Activated T-helper 17 cell treated with anti-CD3 and anti-CD28 coated beads, Interleukin-2, amount 50 U/mL, for 72 hours (primary cell): ENCODE results near the gene COPS2. TPM values are rescaled to one million over a fixed set of nuclear protein-coding genes. Genes with fewer than 3 reads are reported as not detected.

ENCODE experiments used
- ATAC-seq: fragments of 150-1000 bp; cut with Tn5 transposase; replicated peaks from 2 replicates; pipeline ENCODE4 v1.10.0; 2021; ENCODE audit warnings: mild to moderate bottlenecking, moderate library complexity
- H3K27ac Mint-ChIP-seq: one replicate; pipeline ENCODE4 v1.8.0; 2022; ENCODE audit warnings: mixed read lengths
- H3K27me3 Mint-ChIP-seq: one replicate; pipeline ENCODE4 v1.8.0; 2022; ENCODE audit warnings: mixed read lengths
- H3K36me3 Mint-ChIP-seq: one replicate; pipeline ENCODE4 v1.8.0; 2022; ENCODE audit warnings: low read depth, mild to moderate bottlenecking, mixed read lengths
- H3K4me1 Mint-ChIP-seq: one replicate; pipeline ENCODE4 v1.8.0; 2022; ENCODE audit warnings: mixed read lengths
- H3K4me3 Mint-ChIP-seq: one replicate; pipeline ENCODE4 v1.8.0; 2022; ENCODE audit warnings: mild to moderate bottlenecking, mixed read lengths
- H3K9me3 Mint-ChIP-seq: one replicate; pipeline ENCODE4 v1.8.0; 2022; ENCODE audit warnings: mixed read lengths
- total RNA-seq, 2 donors: library from RNA; stranded (reverse); gene quantifications; one replicate each; pipeline ENCODE4 v1.2.3, GENCODE V29; 2022

Gene COPS2
- total RNA-seq, 2 donors from 2014 or later, result 66.1 to 86.2 TPM

- H3K4me1 Mint-ChIP-seq, result peaks cover 17% of the 10 kb centered on the region
- no peaks in the 10 kb centered on the region for H3K27me3 Mint-ChIP-seq
- no peak overlapping the region for H3K4me3 Mint-ChIP-seq
- ATAC-seq, result peak; percentile 48
- no peak overlapping the region for H3K27ac Mint-ChIP-seq
- no peaks in the 10 kb centered on the region for H3K9me3 Mint-ChIP-seq
- H3K36me3 Mint-ChIP-seq, result peaks cover 65% of the 10 kb centered on the region
Observed at GRCh38 chr15:49145651-49146609, 9.5 kb downstream of the COPS2 start.

- no peaks in the 10 kb centered on the region for H3K9me3 Mint-ChIP-seq
- peak overlapping the region; percentile 47 for H3K27ac Mint-ChIP-seq
- H3K36me3 Mint-ChIP-seq, result peaks cover 96% of the 10 kb centered on the region
- no peak overlapping the region for H3K4me3 Mint-ChIP-seq
- H3K4me1 Mint-ChIP-seq, result peaks cover 4% of the 10 kb centered on the region
- ATAC-seq, result peak; percentile 47
- H3K27me3 Mint-ChIP-seq, result no peaks in the 10 kb centered on the region
Observed at GRCh38 chr15:49137861-49138260, 17.5 kb downstream of the COPS2 start.

GRCh38 chr15:49135911-49136310, 19.5 kb downstream of the COPS2 start:
- peaks cover 4% of the 10 kb centered on the region for H3K4me1 Mint-ChIP-seq
- H3K27me3 Mint-ChIP-seq, result no peaks in the 10 kb centered on the region
- H3K9me3 Mint-ChIP-seq, result no peaks in the 10 kb centered on the region
- H3K36me3 Mint-ChIP-seq, result peaks cover 92% of the 10 kb centered on the region
- H3K27ac Mint-ChIP-seq, result peak overlapping the region; percentile 31
- peak; percentile 32 for ATAC-seq
- no peak overlapping the region for H3K4me3 Mint-ChIP-seq

- Mint-ChIP-seq H3K27me3 (no peaks in the 10 kb centered on the region), H3K4me1 (peaks cover 4% of the 10 kb centered on the region), H3K27ac (peak overlapping the region; percentile 31), H3K36me3 (peaks cover 92% of the 10 kb centered on the region), H3K9me3 (no peaks in the 10 kb centered on the region), H3K4me3 (no peak overlapping the region)
- no peak for ATAC-seq
Observed at GRCh38 chr15:49135342-49135857, 20.0 kb downstream of the COPS2 start.

- H3K4me1 Mint-ChIP-seq, result peaks cover 4% of the 10 kb centered on the region
- H3K36me3 Mint-ChIP-seq, result peaks cover 92% of the 10 kb centered on the region
- no peak for ATAC-seq
- H3K9me3 Mint-ChIP-seq, result no peaks in the 10 kb centered on the region
- no peak overlapping the region for H3K4me3 Mint-ChIP-seq
- peak overlapping the region; percentile 64 for H3K27ac Mint-ChIP-seq
- no peaks in the 10 kb centered on the region for H3K27me3 Mint-ChIP-seq
Observed at GRCh38 chr15:49134683-49135341, 20.6 kb downstream of the COPS2 start.

GRCh38 chr15:49131403-49131802, 24.0 kb downstream of the COPS2 start:
- Mint-ChIP-seq H3K9me3 (no peaks in the 10 kb centered on the region), H3K27ac (no peak overlapping the region), H3K4me1 (peaks cover 4% of the 10 kb centered on the region), H3K27me3 (no peaks in the 10 kb centered on the region), H3K36me3 (peaks cover 92% of the 10 kb centered on the region), H3K4me3 (no peak overlapping the region)
- no peak for ATAC-seq

- Mint-ChIP-seq H3K9me3 (no peaks in the 10 kb centered on the region), H3K4me1 (no peaks in the 10 kb centered on the region), H3K4me3 (no peak overlapping the region), H3K36me3 (peaks cover 59% of the 10 kb centered on the region), H3K27me3 (no peaks in the 10 kb centered on the region), H3K27ac (no peak overlapping the region)
- ATAC-seq, result no peak
Observed at GRCh38 chr15:49124371-49124770, 31.0 kb downstream of the COPS2 start.

- H3K4me3 Mint-ChIP-seq, result no peak overlapping the region
- H3K27me3 Mint-ChIP-seq, result no peaks in the 10 kb centered on the region
- no peak overlapping the region for H3K27ac Mint-ChIP-seq
- no peaks in the 10 kb centered on the region for H3K4me1 Mint-ChIP-seq
- no peaks in the 10 kb centered on the region for H3K9me3 Mint-ChIP-seq
- H3K36me3 Mint-ChIP-seq, result peaks cover 46% of the 10 kb centered on the region
- no peak for ATAC-seq
Observed at GRCh38 chr15:49122541-49123062, 32.8 kb downstream of the COPS2 start.

- ATAC-seq, result no peak
- H3K36me3 Mint-ChIP-seq, result peaks cover 43% of the 10 kb centered on the region
- H3K27me3 Mint-ChIP-seq, result no peaks in the 10 kb centered on the region
- H3K4me1 Mint-ChIP-seq, result no peaks in the 10 kb centered on the region
- H3K9me3 Mint-ChIP-seq, result no peaks in the 10 kb centered on the region
- no peak overlapping the region for H3K4me3 Mint-ChIP-seq
- H3K27ac Mint-ChIP-seq, result no peak overlapping the region
Observed at GRCh38 chr15:49121901-49122300, 33.5 kb downstream of the COPS2 start.

GRCh38 chr15:49120832-49121231, 34.6 kb downstream of the COPS2 start:
- no peaks in the 10 kb centered on the region for H3K4me1 Mint-ChIP-seq
- no peaks in the 10 kb centered on the region for H3K9me3 Mint-ChIP-seq
- ATAC-seq, result no peak
- no peaks in the 10 kb centered on the region for H3K27me3 Mint-ChIP-seq
- peaks cover 47% of the 10 kb centered on the region for H3K36me3 Mint-ChIP-seq
- H3K27ac Mint-ChIP-seq, result no peak overlapping the region
- no peak overlapping the region for H3K4me3 Mint-ChIP-seq

- peaks cover 69% of the 10 kb centered on the region for H3K36me3 Mint-ChIP-seq
- H3K4me1 Mint-ChIP-seq, result no peaks in the 10 kb centered on the region
- H3K4me3 Mint-ChIP-seq, result no peak overlapping the region
- no peak overlapping the region for H3K27ac Mint-ChIP-seq
- no peaks in the 10 kb centered on the region for H3K27me3 Mint-ChIP-seq
- peaks cover 8% of the 10 kb centered on the region for H3K9me3 Mint-ChIP-seq
- ATAC-seq, result no peak
Observed at GRCh38 chr15:49116108-49116857, 39.1 kb downstream of the COPS2 start.

GRCh38 chr15:49115062-49115461, 40.3 kb downstream of the COPS2 start:
- peaks cover 68% of the 10 kb centered on the region for H3K36me3 Mint-ChIP-seq
- H3K27ac Mint-ChIP-seq, result no peak overlapping the region
- H3K4me3 Mint-ChIP-seq, result no peak overlapping the region
- H3K9me3 Mint-ChIP-seq, result peaks cover 8% of the 10 kb centered on the region
- no peak for ATAC-seq
- H3K4me1 Mint-ChIP-seq, result no peaks in the 10 kb centered on the region
- no peaks in the 10 kb centered on the region for H3K27me3 Mint-ChIP-seq

- no peak overlapping the region for H3K4me3 Mint-ChIP-seq
- no peaks in the 10 kb centered on the region for H3K27me3 Mint-ChIP-seq
- no peak overlapping the region for H3K27ac Mint-ChIP-seq
- peaks cover 8% of the 10 kb centered on the region for H3K9me3 Mint-ChIP-seq
- H3K36me3 Mint-ChIP-seq, result peaks cover 74% of the 10 kb centered on the region
- no peak for ATAC-seq
- H3K4me1 Mint-ChIP-seq, result no peaks in the 10 kb centered on the region
Observed at GRCh38 chr15:49110158-49110944, 45.0 kb downstream of the COPS2 start.
